HFFc6 (cell line): ENCODE results near the gene CSRNP2. TPM values are rescaled to one million over a fixed set of nuclear protein-coding genes. Genes with fewer than 3 reads are reported as not detected.
"Not testable (repeated sequence)": the region's sequence is repeated elsewhere in the genome, so short reads cannot be mapped to it uniquely, and the experiment has no call there.

Experiments
- DNase-seq: peaks from one replicate; pipeline ENCODE4 v3.0.0-alpha.2; 2018
- H3K27ac Mint-ChIP-seq: 2 replicates; pipeline ENCODE4 v1.8.0; 2020; ENCODE audit warnings: mild to moderate bottlenecking, mixed read lengths
- H3K27me3 Mint-ChIP-seq: 2 replicates; pipeline ENCODE4 v1.8.0; 2021; ENCODE audit warnings: mild to moderate bottlenecking, moderate library complexity, mixed read lengths; ENCODE audit not compliant: insufficient read depth
- H3K36me3 Mint-ChIP-seq: 2 replicates; pipeline ENCODE4 v1.8.0; 2021; ENCODE audit warnings: low read depth, mixed read lengths
- H3K4me1 Mint-ChIP-seq: 2 replicates; pipeline ENCODE4 v1.8.0; 2020; ENCODE audit warnings: low read depth, mixed read lengths
- H3K4me3 Mint-ChIP-seq: 2 replicates; pipeline ENCODE4 v1.8.0; 2020; ENCODE audit warnings: mild to moderate bottlenecking, moderate library complexity, mixed read lengths
- H3K9me3 Mint-ChIP-seq: 2 replicates; pipeline ENCODE4 v1.8.0; 2020; ENCODE audit warnings: mild to moderate bottlenecking, mixed read lengths
- total RNA-seq, 6 experiments: library from RNA; stranded (reverse); fragmentation: NEBNext Ultra II Directional; extraction: Animal tissue kit (Norgen Biotek cat#: 25700); gene quantifications; 2 replicates in 1 of 6; 3 replicates in 5 of 6; pipeline ENCODE4 v1.2.3, GENCODE V29; 2021
- TF ChIP-seq, protein P1 (sequence below): fragments of 200-600 bp; sonication (generic); IDR thresholded peaks from 2 replicates; pipeline ENCODE4 v1.5.0; 2021; ENCODE audit warnings: antibody characterized with exemption, mild to moderate bottlenecking

Gene CSRNP2
- total RNA-seq, 6 experiments from 2014 or later = 21.2 to 28.6 (median 24.1) TPM

DNA sequence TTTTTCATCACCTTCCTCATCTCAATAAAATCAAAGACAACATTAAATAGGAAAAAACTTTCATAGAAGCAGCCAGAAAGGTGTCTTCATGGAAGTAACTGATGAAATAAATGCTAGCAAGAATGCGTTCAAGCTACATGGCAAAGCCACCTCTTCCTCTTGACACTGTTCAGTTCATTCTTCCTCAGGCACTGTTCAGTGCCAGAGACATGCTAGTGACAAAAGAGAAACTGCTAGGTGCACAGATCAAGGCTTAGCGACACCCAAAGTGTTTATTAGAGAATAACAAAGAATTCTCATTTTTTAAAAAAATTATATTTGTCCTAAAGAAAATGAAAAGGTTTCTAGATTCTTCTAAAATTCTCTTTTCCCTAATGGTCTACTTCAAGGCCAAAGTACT lies 64.4 kb downstream of the CSRNP2 start:
- Mint-ChIP-seq H3K4me1 (peaks cover 6% of the 10 kb centered on the region), H3K27ac (no peak overlapping the region), H3K9me3 (no peaks in the 10 kb centered on the region), H3K27me3 (no peaks in the 10 kb centered on the region), H3K36me3 (no peaks in the 10 kb centered on the region), H3K4me3 (no peak overlapping the region)
- TF ChIP-seq, protein P1, sequence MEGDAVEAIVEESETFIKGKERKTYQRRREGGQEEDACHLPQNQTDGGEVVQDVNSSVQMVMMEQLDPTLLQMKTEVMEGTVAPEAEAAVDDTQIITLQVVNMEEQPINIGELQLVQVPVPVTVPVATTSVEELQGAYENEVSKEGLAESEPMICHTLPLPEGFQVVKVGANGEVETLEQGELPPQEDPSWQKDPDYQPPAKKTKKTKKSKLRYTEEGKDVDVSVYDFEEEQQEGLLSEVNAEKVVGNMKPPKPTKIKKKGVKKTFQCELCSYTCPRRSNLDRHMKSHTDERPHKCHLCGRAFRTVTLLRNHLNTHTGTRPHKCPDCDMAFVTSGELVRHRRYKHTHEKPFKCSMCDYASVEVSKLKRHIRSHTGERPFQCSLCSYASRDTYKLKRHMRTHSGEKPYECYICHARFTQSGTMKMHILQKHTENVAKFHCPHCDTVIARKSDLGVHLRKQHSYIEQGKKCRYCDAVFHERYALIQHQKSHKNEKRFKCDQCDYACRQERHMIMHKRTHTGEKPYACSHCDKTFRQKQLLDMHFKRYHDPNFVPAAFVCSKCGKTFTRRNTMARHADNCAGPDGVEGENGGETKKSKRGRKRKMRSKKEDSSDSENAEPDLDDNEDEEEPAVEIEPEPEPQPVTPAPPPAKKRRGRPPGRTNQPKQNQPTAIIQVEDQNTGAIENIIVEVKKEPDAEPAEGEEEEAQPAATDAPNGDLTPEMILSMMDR = no peak
- no peak for DNase-seq

DNA sequence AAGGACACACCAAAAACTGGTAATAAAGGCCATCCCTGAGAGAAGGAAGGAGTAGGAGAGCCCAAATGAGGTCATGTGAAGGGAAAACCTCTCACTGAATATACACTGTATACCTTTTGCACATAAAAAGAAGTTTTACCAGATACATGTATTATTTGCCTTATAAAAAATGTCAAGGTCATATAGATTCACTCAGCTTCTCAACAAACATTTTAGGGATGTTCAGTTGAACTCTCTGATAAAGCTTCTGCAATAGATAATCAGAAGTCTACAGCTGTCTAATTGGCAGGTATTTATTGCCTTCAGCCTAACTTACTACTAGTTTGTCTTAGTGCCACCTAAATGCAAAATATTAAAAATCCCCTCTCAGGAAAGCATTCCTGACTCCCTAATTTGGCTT lies 65.9 kb downstream of the CSRNP2 start:
- H3K27me3 Mint-ChIP-seq = no peaks in the 10 kb centered on the region
- no peak overlapping the region for H3K4me3 Mint-ChIP-seq
- H3K4me1 Mint-ChIP-seq = 0 out of 2 replicates have a peak, but pooled peaks cover 5% of the 10 kb centered on the region
- H3K9me3 Mint-ChIP-seq = no peaks in the 10 kb centered on the region
- no peak for DNase-seq
- no peak overlapping the region for H3K27ac Mint-ChIP-seq
- H3K36me3 Mint-ChIP-seq = no peaks in the 10 kb centered on the region
- TF ChIP-seq, protein P1 = no peak

DNA sequence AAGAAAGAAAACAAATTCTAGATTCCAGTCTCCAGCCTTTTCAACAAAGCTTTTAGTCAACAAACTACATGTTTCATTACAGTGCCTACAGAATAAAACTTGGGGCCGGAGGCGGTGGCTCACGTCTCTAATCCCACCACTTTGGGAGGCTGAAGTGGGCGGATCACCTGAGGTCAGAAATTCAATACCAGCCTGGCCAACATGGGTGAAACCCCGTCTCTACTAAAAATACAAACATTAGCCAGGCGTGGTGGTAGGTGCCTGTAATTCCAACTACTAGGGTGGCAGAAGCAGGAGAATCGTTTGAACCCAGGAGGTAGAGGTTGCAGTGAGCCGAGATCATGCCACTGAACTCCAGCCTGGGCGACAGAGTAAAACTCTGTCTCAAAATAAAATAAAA lies 68.9 kb downstream of the CSRNP2 start:
- not testable (repeated sequence) for H3K4me1 Mint-ChIP-seq, DNase-seq, H3K9me3 Mint-ChIP-seq, H3K36me3 Mint-ChIP-seq, H3K27me3 Mint-ChIP-seq, H3K4me3 Mint-ChIP-seq, H3K27ac Mint-ChIP-seq

DNA sequence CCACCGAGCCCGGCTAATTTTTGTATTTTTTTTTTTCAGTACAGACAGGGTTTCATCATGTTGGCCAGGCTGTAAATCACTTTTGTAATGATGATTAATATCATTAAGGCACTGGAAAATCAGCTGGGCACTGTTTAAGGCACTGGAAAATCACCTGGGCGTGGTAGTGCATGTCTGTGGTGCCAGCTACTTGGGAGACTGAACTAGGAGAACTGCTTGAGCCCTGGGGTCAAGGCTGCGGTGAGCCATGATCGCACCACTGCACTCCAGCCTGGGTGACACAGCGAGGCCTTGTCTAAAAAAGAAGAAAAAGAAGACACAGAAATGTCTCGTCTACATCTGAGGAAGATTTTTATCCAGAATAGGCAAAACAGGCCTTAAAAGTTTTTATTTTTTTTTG lies 70.0 kb downstream of the CSRNP2 start:
- DNase-seq = no peak
- Mint-ChIP-seq H3K27ac (no peak overlapping the region), H3K9me3 (no peaks in the 10 kb centered on the region), H3K27me3 (no peaks in the 10 kb centered on the region), H3K4me1 (no peaks in the 10 kb centered on the region), H3K4me3 (no peak overlapping the region), H3K36me3 (no peaks in the 10 kb centered on the region)
- TF ChIP-seq, protein P1 = no peak

DNA sequence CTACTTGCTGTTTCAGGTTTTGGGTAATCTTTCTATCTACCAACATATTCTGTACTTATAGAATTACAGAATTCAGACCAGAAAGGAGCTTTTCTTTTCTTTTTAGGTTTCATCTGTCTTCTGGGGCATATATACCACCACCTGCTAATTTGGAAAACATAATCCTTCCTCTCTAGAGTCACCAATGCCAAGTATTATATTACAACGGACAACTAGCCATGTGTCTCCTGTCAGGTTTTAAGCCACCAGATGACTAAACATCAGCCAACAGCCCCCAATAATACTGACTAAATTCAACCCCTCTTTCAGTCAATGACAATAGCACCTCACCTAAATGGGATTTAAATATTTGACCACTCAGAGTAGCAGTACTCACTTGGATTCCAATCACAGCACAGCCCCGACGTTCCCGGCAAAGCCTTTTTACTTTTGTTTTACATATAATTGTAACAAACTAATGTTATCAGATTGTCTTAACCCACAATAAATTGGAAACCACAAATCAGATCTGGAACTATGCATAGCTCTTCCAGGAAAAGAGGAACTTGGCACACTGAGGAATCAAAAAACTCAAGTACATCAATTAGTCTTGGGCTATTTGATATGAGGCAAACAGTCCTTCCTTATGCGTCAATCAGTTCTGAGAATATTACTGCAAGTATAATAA lies 70.7 kb downstream of the CSRNP2 start:
- Mint-ChIP-seq H3K27ac (no peak overlapping the region), H3K9me3 (no peaks in the 10 kb centered on the region), H3K27me3 (no peaks in the 10 kb centered on the region), H3K4me3 (no peak overlapping the region), H3K4me1 (no peaks in the 10 kb centered on the region), H3K36me3 (peaks cover 5% of the 10 kb centered on the region)
- no peak for DNase-seq
- TF ChIP-seq, protein P1 = no peak

DNA sequence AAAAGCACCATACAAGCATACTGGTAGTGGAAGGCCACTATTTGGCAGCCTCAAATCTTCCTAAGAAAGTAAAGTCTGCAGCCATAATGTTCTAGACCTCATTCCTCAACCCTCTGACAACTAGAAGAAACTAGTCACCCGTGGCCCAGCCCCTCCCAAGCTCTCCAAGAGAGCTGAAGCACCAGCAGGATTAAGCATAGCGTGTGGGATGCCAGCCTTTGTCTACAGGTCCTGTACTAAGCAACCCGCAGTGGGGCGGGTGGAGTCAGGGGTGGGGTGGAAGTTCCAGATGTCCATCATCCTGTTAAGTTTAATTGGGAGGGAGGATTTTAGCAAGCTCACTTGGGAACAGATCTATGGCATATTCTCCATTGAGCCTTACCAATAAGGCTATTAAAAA lies 71.4 kb downstream of the CSRNP2 start:
- Mint-ChIP-seq H3K36me3 (peaks cover 8% of the 10 kb centered on the region), H3K27me3 (no peaks in the 10 kb centered on the region), H3K9me3 (no peaks in the 10 kb centered on the region), H3K4me3 (no peak overlapping the region), H3K4me1 (no peaks in the 10 kb centered on the region), H3K27ac (no peak overlapping the region)
- DNase-seq = no peak
- TF ChIP-seq, protein P1 = no peak

Other genes with a start within 250 kb of the CSRNP2 start
- gene TMPRSS12, start 240.7 kb downstream of the CSRNP2 start, total RNA-seq = not detected
- not detected for gene HIGD1C, start 131.1 kb downstream of the CSRNP2 start, total RNA-seq
- 10 to 100 TPM; 32.0 to 37.4 (median 34.0) TPM for gene SLC11A2, start 57.2 kb downstream of the CSRNP2 start, total RNA-seq
- 10 to 100 TPM; 19.6 to 27.6 (median 25.2) TPM for gene LETMD1, start 35.3 kb downstream of the CSRNP2 start, total RNA-seq
- gene TFCP2, start 89.5 kb upstream of the CSRNP2 start, total RNA-seq = 10 to 100 TPM; 23.6 to 26.5 (median 25.8) TPM
- 1 to 10 TPM; 3.6 to 5.8 (median 4.2) TPM for gene POU6F1, start 134.5 kb upstream of the CSRNP2 start, total RNA-seq
- gene DAZAP2, start 155.2 kb upstream of the CSRNP2 start, total RNA-seq = 100 to 1,000 TPM in 4 of 6 experiments, 10 to 100 TPM in 2; 84.7 to 137 (median 117) TPM
- gene SMAGP, start 186.8 kb upstream of the CSRNP2 start, total RNA-seq = 10 to 100 TPM; 30.0 to 43.5 (median 32.5) TPM
- gene BIN2, start 240.6 kb upstream of the CSRNP2 start, total RNA-seq = not detected